ENCODE measurements around the gene DCLRE1C.

The DCLRE1C gene

GRCh38 chr10:14858338-14858960, 95.4 kb downstream of the DCLRE1C start:
- Histone ChIP-seq H3K4me3 (ENCODE audit: low read length) (no peak overlapping the region), H3K79me1 (ENCODE audit: low read length) (no peaks in the 10 kb centered on the region), H3K4ac (ENCODE audit: low read depth, low read length) (no peak overlapping the region), H4K5ac (ENCODE audit: low read length) (no peak overlapping the region), H3K56ac (ENCODE audit: low read length) (no peak overlapping the region), H3K23ac (ENCODE audit: low read length) (no peak overlapping the region), H3K4me1 (ENCODE audit: control insufficient read depth, low read depth, low read length) (no peaks in the 10 kb centered on the region), H2BK5ac (ENCODE audit: low read length) (no peak overlapping the region), H2BK120ac (ENCODE audit: low read depth, low read length) (no peak overlapping the region), H3K79me2 (ENCODE audit: control insufficient read depth, insufficient read depth, low read length) (no peaks in the 10 kb centered on the region), H3K18ac (ENCODE audit: low read length) (no peak overlapping the region), H3K4me2 (ENCODE audit: low read length) (no peak overlapping the region), H4K8ac (ENCODE audit: low read depth, low read length) (no peak overlapping the region), H3K27ac (ENCODE audit: low read depth, low read length) (no peak overlapping the region), H2AK5ac (ENCODE audit: low read length) (no peak overlapping the region), H3K9ac (ENCODE audit: low read length) (no peak overlapping the region), H2BK15ac (replicated peaks; ENCODE audit: low read depth) (no peak overlapping the region), H3K36me3 (ENCODE audit: control insufficient read depth, insufficient read depth, low read length) (no peaks in the 10 kb centered on the region), H3K27me3 (ENCODE audit: insufficient read depth, low read length, poor library complexity) (no peaks in the 10 kb centered on the region)
- no CpG with 5 or more reads among the region's 6 CpGs for WGBS (ENCODE audit: extremely low coverage, insufficient coverage, low lambda C conversion rate)
- no peak for DNase-seq

- Histone ChIP-seq H3K18ac (ENCODE audit: low read length) (no peak overlapping the region), H3K4me3 (ENCODE audit: low read length) (no peak overlapping the region), H2BK120ac (ENCODE audit: low read depth, low read length) (no peak overlapping the region), H3K27me3 (ENCODE audit: insufficient read depth, low read length, poor library complexity) (no peaks in the 10 kb centered on the region), H3K9ac (ENCODE audit: low read length) (no peak overlapping the region), H3K79me2 (ENCODE audit: control insufficient read depth, insufficient read depth, low read length) (no peaks in the 10 kb centered on the region), H2BK15ac (replicated peaks; ENCODE audit: low read depth) (no peak overlapping the region), H3K4me2 (ENCODE audit: low read length) (no peak overlapping the region), H3K23ac (ENCODE audit: low read length) (no peak overlapping the region), H4K8ac (ENCODE audit: low read depth, low read length) (no peak overlapping the region), H4K5ac (ENCODE audit: low read length) (no peak overlapping the region), H3K79me1 (ENCODE audit: low read length) (no peaks in the 10 kb centered on the region), H3K56ac (ENCODE audit: low read length) (no peak overlapping the region), H2AK5ac (ENCODE audit: low read length) (no peak overlapping the region), H3K4ac (ENCODE audit: low read depth, low read length) (no peak overlapping the region), H3K27ac (ENCODE audit: low read depth, low read length) (no peak overlapping the region), H2BK5ac (ENCODE audit: low read length) (no peak overlapping the region), H3K36me3 (ENCODE audit: control insufficient read depth, insufficient read depth, low read length) (no peaks in the 10 kb centered on the region), H3K4me1 (ENCODE audit: control insufficient read depth, low read depth, low read length) (no peaks in the 10 kb centered on the region)
- WGBS (ENCODE audit: extremely low coverage, insufficient coverage, low lambda C conversion rate): no CpG with 5 or more reads among the region's 1 CpG
- no peak for DNase-seq
Measured at GRCh38 chr10:14855453-14855852, 98.4 kb downstream of the DCLRE1C start.

GRCh38 chr10:14852236-14852635, 101.7 kb downstream of the DCLRE1C start:
- H2AK5ac ChIP-seq (ENCODE audit: low read length): no peak overlapping the region
- no peak overlapping the region for H3K9ac ChIP-seq (ENCODE audit: low read length)
- no peaks in the 10 kb centered on the region for H3K4me1 ChIP-seq (ENCODE audit: control insufficient read depth, low read depth, low read length)
- H2BK5ac ChIP-seq (ENCODE audit: low read length): no peak overlapping the region
- H3K4ac ChIP-seq (ENCODE audit: low read depth, low read length): no peak overlapping the region
- H3K36me3 ChIP-seq (ENCODE audit: control insufficient read depth, insufficient read depth, low read length): no peaks in the 10 kb centered on the region
- no peaks in the 10 kb centered on the region for H3K79me1 ChIP-seq (ENCODE audit: low read length)
- H3K27ac ChIP-seq (ENCODE audit: low read depth, low read length): no peak overlapping the region
- no peaks in the 10 kb centered on the region for H3K27me3 ChIP-seq (ENCODE audit: insufficient read depth, low read length, poor library complexity)
- WGBS (ENCODE audit: extremely low coverage, insufficient coverage, low lambda C conversion rate): no CpG with 5 or more reads among the region's 3 CpGs
- no peak overlapping the region for H3K18ac ChIP-seq (ENCODE audit: low read length)
- no peak overlapping the region for H2BK15ac ChIP-seq (replicated peaks; ENCODE audit: low read depth)
- no peak overlapping the region for H2BK120ac ChIP-seq (ENCODE audit: low read depth, low read length)
- H4K8ac ChIP-seq (ENCODE audit: low read depth, low read length): no peak overlapping the region
- H3K4me3 ChIP-seq (ENCODE audit: low read length): no peak overlapping the region
- H3K56ac ChIP-seq (ENCODE audit: low read length): no peak overlapping the region
- no peak overlapping the region for H4K5ac ChIP-seq (ENCODE audit: low read length)
- H3K79me2 ChIP-seq (ENCODE audit: control insufficient read depth, insufficient read depth, low read length): no peaks in the 10 kb centered on the region
- H3K23ac ChIP-seq (ENCODE audit: low read length): no peak overlapping the region
- DNase-seq: no peak
- H3K4me2 ChIP-seq (ENCODE audit: low read length): no peak overlapping the region

Measured in mesendoderm (in vitro differentiated cells).